RWPE2 (cell line): ENCODE data around the gene MRPS2.
A peak's percentile ranks its signal among the peaks of the same experiment; 100 is the strongest.

Experiments
- ATAC-seq: fragments of 200-7000 bp; cut with Tn5 transposase; 3 replicates; pipeline ENCODE4 v1.9.1; 2021; ENCODE audit warnings: low read depth
- DNase-seq: peaks from one replicate; pipeline ENCODE4 v3.0.0-alpha.2; 2020; ENCODE audit warnings: low spot score
- H3K27ac ChIP-seq: fragments of 450-650 bp; 2 replicates; pipeline ENCODE4 v1.5.1; 2017; ENCODE audit warnings: mild to moderate bottlenecking; ENCODE audit not compliant: poor library complexity, severe bottlenecking
- H3K27me3 ChIP-seq: fragments of 250-450 bp; sonication (Bioruptor Pico); 2 replicates; pipeline ENCODE4 v1.5.1; 2021; ENCODE audit warnings: mild to moderate bottlenecking, moderate library complexity; ENCODE audit not compliant: insufficient read depth, poor library complexity, severe bottlenecking
- H3K36me3 ChIP-seq: fragments of 250-450 bp; sonication (Bioruptor Pico); 2 replicates; pipeline ENCODE4 v1.5.1; 2020; ENCODE audit warnings: low read depth, mild to moderate bottlenecking, moderate library complexity
- H3K4me1 ChIP-seq: fragments of 250-450 bp; sonication (Bioruptor Pico); 2 replicates; pipeline ENCODE4 v1.5.1; 2021; ENCODE audit warnings: mild to moderate bottlenecking, moderate library complexity; ENCODE audit not compliant: insufficient read depth, poor library complexity, severe bottlenecking
- H3K4me3 ChIP-seq: fragments of 250-450 bp; sonication (Bioruptor Pico); 2 replicates; pipeline ENCODE4 v1.5.1; 2021; ENCODE audit warnings: mild to moderate bottlenecking, moderate library complexity; ENCODE audit not compliant: severe bottlenecking
- H3K9me3 ChIP-seq: fragments of 250-450 bp; sonication (Bioruptor Pico); 2 replicates; pipeline ENCODE4 v1.5.1; 2021; ENCODE audit warnings: mild to moderate bottlenecking, moderate library complexity; ENCODE audit not compliant: severe bottlenecking
- TF ChIP-seq, protein P1 (sequence below): fragments of 450-650 bp; IDR thresholded peaks from one replicate; pipeline ENCODE4 v1.5.1; 2017; ENCODE audit warnings: mild to moderate bottlenecking, moderate library complexity; ENCODE audit not compliant: poor library complexity, severe bottlenecking

The MRPS2 gene

GRCh38 chr9:135515083-135515951 is 14.8 kb downstream of the MRPS2 start:
- H3K27me3 ChIP-seq, result no peaks in the 10 kb centered on the region
- H3K4me1 ChIP-seq, result no peaks in the 10 kb centered on the region
- TF ChIP-seq, protein P1, sequence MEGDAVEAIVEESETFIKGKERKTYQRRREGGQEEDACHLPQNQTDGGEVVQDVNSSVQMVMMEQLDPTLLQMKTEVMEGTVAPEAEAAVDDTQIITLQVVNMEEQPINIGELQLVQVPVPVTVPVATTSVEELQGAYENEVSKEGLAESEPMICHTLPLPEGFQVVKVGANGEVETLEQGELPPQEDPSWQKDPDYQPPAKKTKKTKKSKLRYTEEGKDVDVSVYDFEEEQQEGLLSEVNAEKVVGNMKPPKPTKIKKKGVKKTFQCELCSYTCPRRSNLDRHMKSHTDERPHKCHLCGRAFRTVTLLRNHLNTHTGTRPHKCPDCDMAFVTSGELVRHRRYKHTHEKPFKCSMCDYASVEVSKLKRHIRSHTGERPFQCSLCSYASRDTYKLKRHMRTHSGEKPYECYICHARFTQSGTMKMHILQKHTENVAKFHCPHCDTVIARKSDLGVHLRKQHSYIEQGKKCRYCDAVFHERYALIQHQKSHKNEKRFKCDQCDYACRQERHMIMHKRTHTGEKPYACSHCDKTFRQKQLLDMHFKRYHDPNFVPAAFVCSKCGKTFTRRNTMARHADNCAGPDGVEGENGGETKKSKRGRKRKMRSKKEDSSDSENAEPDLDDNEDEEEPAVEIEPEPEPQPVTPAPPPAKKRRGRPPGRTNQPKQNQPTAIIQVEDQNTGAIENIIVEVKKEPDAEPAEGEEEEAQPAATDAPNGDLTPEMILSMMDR, result no peak
- DNase-seq (peak; percentile 39), ATAC-seq (no peak)
- H3K27ac ChIP-seq, result no peak overlapping the region
- no peaks in the 10 kb centered on the region for H3K9me3 ChIP-seq
- H3K4me3 ChIP-seq, result no peak overlapping the region
- H3K36me3 ChIP-seq, result no peaks in the 10 kb centered on the region

DNA sequence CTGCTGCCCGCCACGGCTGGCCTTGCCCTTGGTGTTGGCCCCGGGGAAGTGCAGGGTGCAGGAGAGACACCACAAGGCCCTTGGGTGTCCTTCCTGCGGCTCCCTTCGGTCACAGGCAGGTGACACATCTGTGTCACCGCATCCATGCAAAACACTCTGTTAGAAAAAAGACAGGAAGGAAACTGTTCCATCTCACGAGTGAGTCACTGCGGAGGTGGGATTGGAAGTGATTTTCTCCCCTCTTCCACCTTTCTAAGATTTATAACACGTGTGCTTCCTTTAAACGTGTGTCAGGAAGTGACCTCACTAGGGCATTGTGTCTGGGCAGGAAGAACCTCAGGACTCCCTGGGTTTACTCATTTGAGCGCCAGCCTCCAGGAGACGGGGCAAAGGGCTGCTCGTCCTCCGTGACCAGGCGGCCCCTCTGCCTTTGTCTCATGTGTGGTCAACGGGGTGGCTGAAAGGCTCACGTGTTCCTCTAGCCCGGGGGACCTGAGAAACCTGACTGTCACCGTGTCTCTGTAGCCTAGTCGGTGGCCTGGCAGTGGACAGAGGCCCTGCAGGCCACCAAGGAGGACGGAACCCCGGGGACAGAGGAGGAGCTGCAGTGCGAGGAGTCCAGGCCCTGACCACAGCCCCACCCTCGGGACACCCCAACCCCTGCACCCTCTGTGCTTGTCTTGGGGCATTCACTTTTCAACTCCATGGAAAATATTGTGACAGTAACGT is 15.8 kb downstream of the MRPS2 start:
- H3K27me3 ChIP-seq, result no peaks in the 10 kb centered on the region
- H3K4me1 ChIP-seq, result no peaks in the 10 kb centered on the region
- TF ChIP-seq, protein P1, result no peak
- DNase-seq (peak; percentile 23), ATAC-seq (no peak)
- H3K36me3 ChIP-seq, result no peaks in the 10 kb centered on the region
- H3K27ac ChIP-seq, result no peak overlapping the region
- H3K4me3 ChIP-seq, result no peak overlapping the region
- H3K9me3 ChIP-seq, result no peaks in the 10 kb centered on the region

DNA sequence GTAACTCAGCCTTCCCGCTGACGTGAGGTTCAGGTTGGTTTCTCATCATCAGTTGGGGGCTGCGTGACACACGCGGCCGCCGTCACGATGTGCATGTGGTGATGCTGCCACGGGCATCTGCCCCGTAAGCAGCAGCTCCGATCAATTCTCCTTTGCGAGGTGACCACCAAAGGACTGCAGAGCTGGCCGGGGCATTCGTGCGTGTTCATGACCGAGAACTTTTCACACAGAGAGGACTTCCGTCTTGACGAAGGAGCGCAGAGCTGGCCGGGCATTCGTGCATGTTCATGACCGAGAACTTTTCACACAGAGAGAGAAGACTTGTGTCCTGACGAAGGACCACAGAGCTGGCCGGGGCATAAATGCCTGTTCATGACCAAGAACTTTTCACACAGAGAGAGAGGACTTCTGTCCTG is 16.9 kb downstream of the MRPS2 start:
- DNase-seq (peak; percentile 4), ATAC-seq (no peak)
- Histone ChIP-seq H3K27me3 (no peaks in the 10 kb centered on the region), H3K4me1 (no peaks in the 10 kb centered on the region), H3K4me3 (no peak overlapping the region), H3K9me3 (no peaks in the 10 kb centered on the region), H3K36me3 (no peaks in the 10 kb centered on the region), H3K27ac (no peak overlapping the region)
- TF ChIP-seq, protein P1, result no peak

GRCh38 chr9:135519179-135519971 is 18.9 kb downstream of the MRPS2 start:
- H3K27me3 ChIP-seq, result no peaks in the 10 kb centered on the region
- no peaks in the 10 kb centered on the region for H3K9me3 ChIP-seq
- H3K4me1 ChIP-seq, result no peaks in the 10 kb centered on the region
- no peak for ATAC-seq
- H3K36me3 ChIP-seq, result no peaks in the 10 kb centered on the region
- TF ChIP-seq, protein P1, result no peak
- no peak overlapping the region for H3K27ac ChIP-seq
- no peak for DNase-seq
- no peak overlapping the region for H3K4me3 ChIP-seq
